ENCODE measurements around the gene LINC00305. TPM values are rescaled to one million over a fixed set of nuclear protein-coding genes. Genes with fewer than 3 reads are reported as not detected.

The LINC00305 gene
- total and polyA plus RNA-seq, 10 of the 15 experiments (the other 5 are each of a cell fraction or from before 2014, with no cell fraction given): 0.11 to 19.4 (median 0.26) TPM; not detected in 7

GRCh38 chr18:64164883-64165282 is 16.0 kb upstream of the LINC00305 start (continued):
- TF ChIP-seq ETV6 (conservative IDR thresholded peaks at IDR 0.05 in 1 of 2, IDR thresholded peaks at IDR 0.05 in 1 of 2; ENCODE audit: borderline replicate concordance in 1 of 2, low read depth in 1 of 2) (no peak), SREBF1 (IDR thresholded peaks at IDR 0.05; ENCODE audit: low read length) (no peak), TBL1XR1 (IDR thresholded peaks at IDR 0.05; ENCODE audit: low read depth, low read length) (no peak), TARDBP (IDR thresholded peaks at IDR 0.05; ENCODE audit: borderline replicate concordance) (no peak), ZNF592 (IDR thresholded peaks at IDR 0.05) (no peak), RCOR1 (conservative IDR thresholded peaks at IDR 0.05; ENCODE audit: low read depth, low read length) (no peak), ZNF24 (IDR thresholded peaks at IDR 0.05) (no peak)

GRCh38 chr18:64149916-64150438 is 1.1 kb upstream of the LINC00305 start:
- Histone ChIP-seq H3K9ac (ENCODE audit: control insufficient read depth, insufficient read depth, low read length) (no peak overlapping the region), H3K4me1 (ENCODE audit: control insufficient read depth, insufficient read depth, low read length) (no peaks in the 10 kb centered on the region), H3K4me3 (no peak overlapping the region), H3K9me3 (replicated peaks; ENCODE audit: control insufficient read depth, insufficient read depth, low read length) (no peaks in the 10 kb centered on the region), H3K79me2 (ENCODE audit: control insufficient read depth, insufficient read depth, low read length) (no peaks in the 10 kb centered on the region), H3K27me3 (replicated peaks in 1 of 2; ENCODE audit: control insufficient read depth in 2 of 2, insufficient read depth in 2 of 2, low read length in 1 of 2) (no peaks in the 10 kb centered on the region; a peak in 1 of 4 replicates), H3K4me2 (ENCODE audit: control insufficient read depth, insufficient read depth) (no peak overlapping the region), H3K27ac (ENCODE audit: control insufficient read depth, insufficient read depth) (no peak overlapping the region), H2AFZ (ENCODE audit: control insufficient read depth, low read depth, low read length) (no peak overlapping the region), H3K36me3 (ENCODE audit: control insufficient read depth in 2 of 2, insufficient read depth in 2 of 2, low read length in 1 of 2) (no peaks in the 10 kb centered on the region), H4K20me1 (ENCODE audit: control insufficient read depth, insufficient read depth) (no peaks in the 10 kb centered on the region)
- RAD21 ChIA-PET (ENCODE audit: unreplicated experiment): interaction anchor here (1.4 kb wide), 1 partner anchor 51 kb away, joined by 4 read pairs; no protein-coding TSS in a partner anchor
- WGBS (ENCODE audit: insufficient coverage, insufficient replicate concordance, low lambda C conversion rate, missing lambda C conversion rate): 18% methylated on average over 11 of the region's 11 CpGs
- in situ Hi-C loops (cut with MboI): no loop called here
- no peak for TF ChIP-seq SREBF1 (IDR thresholded peaks at IDR 0.05; ENCODE audit: low read length)
- TF ChIP-seq POLR2A (IDR thresholded peaks at IDR 0.05; ENCODE audit: low read depth, low read length): no peak
- TF ChIP-seq CBX5 (IDR thresholded peaks at IDR 0.05; ENCODE audit: low read depth): no peak
- CTCF ChIA-PET: no interaction called here
- POLR2A ChIA-PET: no interaction called here
- intact Hi-C loops (cut with micrococcal nuclease; ENCODE audit: unreplicated experiment): no loop called here
- no peak for DNase-seq (ENCODE audit: low read depth, low spot score)
- SMC1A ChIA-PET (ENCODE audit: uncharacterized antibody, unreplicated experiment): interaction anchor here (1.0 kb wide), 1 partner anchor 49 kb away, joined by 3 read pairs; no protein-coding TSS in a partner anchor
- no peak for FAIRE-seq
- no peak for ATAC-seq
- no TSS peak for BruUV-seq (replicated peaks)

Measured in GM12878 (cell line).